Stimulated activated CD8-positive, alpha-beta memory T cell treated with anti-CD3 and anti-CD28 coated beads, Interleukin-2, amount 100 ng/mL, for 1 hour (primary cell): Measurements from ENCODE around the gene MPV17L.
"Not testable (repeated sequence)": the region's sequence is repeated elsewhere in the genome, so short reads cannot be mapped to it uniquely, and the experiment has no call there.

ENCODE experiments used
- DNase-seq, 2 donors: peaks; one replicate each; pipeline ENCODE4 v3.0.0-alpha.2; 2020; ENCODE audit warnings: low read depth in 2 of 2

MPV17L gene

GRCh38 chr16:15409476-15409875, 13.9 kb downstream of the MPV17L start:
- not testable (repeated sequence) for DNase-seq

- DNase-seq = no peak
Measured at GRCh38 chr16:15415511-15415985, 20.0 kb downstream of the MPV17L start.

- no peak for DNase-seq
Measured at GRCh38 chr16:15417197-15417596, 21.6 kb downstream of the MPV17L start.

GRCh38 chr16:15418206-15418605, 22.7 kb downstream of the MPV17L start:
- no peak for DNase-seq

- not testable (repeated sequence) for DNase-seq
Measured at GRCh38 chr16:15421696-15422095, 26.1 kb downstream of the MPV17L start.

- no peak for DNase-seq
Measured at GRCh38 chr16:15422222-15422621, 26.7 kb downstream of the MPV17L start.

GRCh38 chr16:15425861-15426260, 30.3 kb downstream of the MPV17L start:
- no peak for DNase-seq

GRCh38 chr16:15426796-15427195, 31.2 kb downstream of the MPV17L start:
- no peak for DNase-seq

GRCh38 chr16:15427648-15428239, 32.2 kb downstream of the MPV17L start:
- DNase-seq = peak in 1 of 2 donors; percentile 39

- DNase-seq = not testable (repeated sequence)
Measured at GRCh38 chr16:15430884-15431283, 35.3 kb downstream of the MPV17L start.

- DNase-seq = no peak
Measured at GRCh38 chr16:15434079-15434424, 38.5 kb downstream of the MPV17L start.

- DNase-seq = peak in 1 of 2 donors; percentile 33
Measured at GRCh38 chr16:15434425-15435215, 39.1 kb downstream of the MPV17L start, which contains the start of gene BMERB1. BMERB1 (plus strand) TSS chr16:15434588; CDS start chr16:15434654, 66 bp downstream.

- DNase-seq = no peak
Measured at GRCh38 chr16:15435216-15435864, 39.8 kb downstream of the MPV17L start.

GRCh38 chr16:15439102-15439501, 43.5 kb downstream of the MPV17L start:
- DNase-seq = no peak

GRCh38 chr16:15439521-15439920, 44.0 kb downstream of the MPV17L start:
- no peak for DNase-seq

- DNase-seq = no peak
Measured at GRCh38 chr16:15440852-15441251, 45.3 kb downstream of the MPV17L start.

GRCh38 chr16:15442140-15442539, 46.6 kb downstream of the MPV17L start:
- not testable (repeated sequence) for DNase-seq

- no peak for DNase-seq
Measured at GRCh38 chr16:15443753-15444152, 48.2 kb downstream of the MPV17L start.

GRCh38 chr16:15444264-15444663, 48.7 kb downstream of the MPV17L start:
- DNase-seq = no peak

- no peak for DNase-seq
Measured at GRCh38 chr16:15445450-15445849, 49.9 kb downstream of the MPV17L start.

GRCh38 chr16:15446901-15447300, 51.3 kb downstream of the MPV17L start:
- no peak for DNase-seq

- DNase-seq = no peak
Measured at GRCh38 chr16:15450624-15451023, 55.1 kb downstream of the MPV17L start.
